HepG2 (cell line): ENCODE results near the gene VEGFA. TPM values are rescaled to one million over a fixed set of nuclear protein-coding genes. Genes with fewer than 3 reads are reported as not detected.
A peak's percentile ranks its signal among the peaks of the same experiment; 100 is the strongest.

Experiments
- BHLHE40 ChIP-seq: IDR thresholded peaks from 2 replicates; pipeline ENCODE4 v1.6.1; 2011; ENCODE audit warnings: low read length, improper control_type of control experiment
- CHD2 ChIP-seq: IDR thresholded peaks from 2 replicates; pipeline ENCODE4 v1.6.1; 2011; ENCODE audit warnings: low read depth, low read length, improper control_type of control experiment
- MZF1 ChIP-seq: sonication (generic); formaldehyde crosslinking; IDR thresholded peaks from 2 replicates; pipeline ENCODE4 v1.8.1; 2023; ENCODE audit warnings: mild to moderate bottlenecking, missing genetic modification reagents, borderline replicate concordance
- RAD21 ChIP-seq: fragments of 450-650 bp; formaldehyde crosslinking; IDR thresholded peaks from 2 replicates; pipeline ENCODE4 v1.5.0; 2020; ENCODE audit warnings: mild to moderate bottlenecking
- SALL1 ChIP-seq: sonication (generic); formaldehyde crosslinking; IDR thresholded peaks from 2 replicates; pipeline ENCODE4 v1.8.0; 2022; ENCODE audit warnings: mild to moderate bottlenecking, missing genetic modification reagents
- SOX5 ChIP-seq: IDR thresholded peaks from 2 replicates; pipeline ENCODE4 v1.6.1; 2016; ENCODE audit warnings: borderline replicate concordance
- SSRP1 ChIP-seq: IDR thresholded peaks from 2 replicates; pipeline ENCODE4 v1.6.1; 2016; ENCODE audit warnings: control low read depth
- ZNF749 ChIP-seq: sonication (generic); formaldehyde crosslinking; IDR thresholded peaks from 2 replicates; pipeline ENCODE4 v1.8.0; 2022; ENCODE audit warnings: mild to moderate bottlenecking, missing genetic modification reagents, moderate library complexity, borderline replicate concordance
- ZNF768 ChIP-seq: sonication (generic); formaldehyde crosslinking; IDR thresholded peaks from 2 replicates; pipeline ENCODE4 v1.4.0; 2020; ENCODE audit warnings: missing genetic modification reagents
- ZNF780A ChIP-seq: sonication (generic); formaldehyde crosslinking; IDR thresholded peaks from 2 replicates; pipeline ENCODE4 v1.8.0; 2022; ENCODE audit warnings: mild to moderate bottlenecking, missing genetic modification reagents, moderate library complexity
- polyA plus RNA-seq, 8 experiments: library from polyadenylated mRNA; depleted of rRNA in 3 of 8; stranded (reverse) in 7 of 8; unstranded in 1 of 8; fragments of >200 nt; fragmentation: Illumina TruSeq in 4 of 8; extraction: Trizol in 4 of 8; gene quantifications; 2 replicates each; pipeline versions ENCODE4 v1.2.1 to v1.2.3, GENCODE V29; 2011 to 2016; ENCODE audit warnings: low read depth in 4 of 8, missing spikeins in 1 of 8, mixed read lengths in 1 of 8; ENCODE audit not compliant: insufficient read depth in 1 of 8
- total RNA-seq, 5 experiments: library from RNA; depleted of rRNA; stranded (reverse); fragments of >200 nt; fragmentation: Illumina TruSeq; extraction: Trizol; gene quantifications; 2 replicates each; pipeline ENCODE4 v1.2.3, GENCODE V29; 2016; ENCODE audit warnings: low read depth in 1 of 5
- TF ChIP-seq, protein P1 (sequence below): sonication (generic); formaldehyde crosslinking; IDR thresholded peaks from 2 replicates; pipeline ENCODE4; 2020; ENCODE audit warnings: missing genetic modification reagents, mild to moderate bottlenecking, borderline replicate concordance
- TF ChIP-seq, protein P2 (sequence below): sonication (generic); formaldehyde crosslinking; IDR thresholded peaks from 2 replicates; pipeline ENCODE4 v1.8.1; 2023; ENCODE audit warnings: mild to moderate bottlenecking, moderate library complexity, missing genetic modification reagents
- TF ChIP-seq, protein P3 (sequence below): sonication (generic); formaldehyde crosslinking; IDR thresholded peaks from 2 replicates; pipeline ENCODE4 v1.4.0; 2020; ENCODE audit warnings: missing genetic modification reagents
- TF ChIP-seq, protein P4 (sequence below): sonication (generic); formaldehyde crosslinking; IDR thresholded peaks from 2 replicates; pipeline ENCODE4 v1.4.0; 2020; ENCODE audit warnings: mild to moderate bottlenecking, missing genetic modification reagents
- TF ChIP-seq, protein P5 (sequence below): sonication (generic); formaldehyde crosslinking; IDR thresholded peaks from 2 replicates; pipeline ENCODE4 v1.4.0; 2020; ENCODE audit warnings: missing genetic modification reagents, borderline replicate concordance

Gene VEGFA
- total and polyA plus RNA-seq, 2 of the 13 experiments (the other 11 are each of a cell fraction or from before 2014, with no cell fraction given) = 68.1 to 629 TPM

DNA sequence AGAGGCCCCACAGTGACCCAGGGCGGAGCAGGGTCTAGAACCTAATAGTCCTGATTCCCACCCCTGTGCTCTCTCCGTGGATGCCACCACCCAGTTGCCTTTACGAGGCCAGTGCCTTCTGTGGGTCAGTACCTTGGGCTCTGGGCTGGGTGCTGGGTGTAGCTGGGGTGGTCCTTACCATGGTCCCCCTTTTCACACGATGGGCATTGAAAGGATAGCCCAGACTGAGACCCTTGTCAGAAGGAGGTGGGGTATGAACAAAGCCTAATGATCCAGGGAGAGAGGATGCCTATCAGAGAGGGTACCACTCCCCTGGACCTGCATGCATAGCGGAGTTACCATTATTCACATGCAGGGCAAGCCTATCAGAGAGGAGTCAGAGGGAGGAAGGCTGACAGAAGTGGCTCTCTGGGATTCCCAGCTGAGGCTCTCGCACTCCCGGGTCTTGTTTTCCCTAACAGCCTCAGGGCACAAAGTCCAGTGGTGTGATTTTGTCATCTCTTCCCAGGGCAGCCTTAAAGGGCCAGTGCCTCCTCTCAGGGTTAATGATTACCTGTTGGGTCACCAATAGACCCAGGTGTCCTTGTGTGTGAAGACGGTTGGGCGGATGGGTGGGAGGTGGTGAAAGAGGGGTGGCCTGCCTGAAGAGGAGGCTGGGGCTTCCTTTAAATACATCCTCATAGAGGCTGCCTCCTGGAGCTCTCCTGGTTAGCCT lies 36.2 kb downstream of the VEGFA start (continued):
- TF ChIP-seq, protein P1, sequence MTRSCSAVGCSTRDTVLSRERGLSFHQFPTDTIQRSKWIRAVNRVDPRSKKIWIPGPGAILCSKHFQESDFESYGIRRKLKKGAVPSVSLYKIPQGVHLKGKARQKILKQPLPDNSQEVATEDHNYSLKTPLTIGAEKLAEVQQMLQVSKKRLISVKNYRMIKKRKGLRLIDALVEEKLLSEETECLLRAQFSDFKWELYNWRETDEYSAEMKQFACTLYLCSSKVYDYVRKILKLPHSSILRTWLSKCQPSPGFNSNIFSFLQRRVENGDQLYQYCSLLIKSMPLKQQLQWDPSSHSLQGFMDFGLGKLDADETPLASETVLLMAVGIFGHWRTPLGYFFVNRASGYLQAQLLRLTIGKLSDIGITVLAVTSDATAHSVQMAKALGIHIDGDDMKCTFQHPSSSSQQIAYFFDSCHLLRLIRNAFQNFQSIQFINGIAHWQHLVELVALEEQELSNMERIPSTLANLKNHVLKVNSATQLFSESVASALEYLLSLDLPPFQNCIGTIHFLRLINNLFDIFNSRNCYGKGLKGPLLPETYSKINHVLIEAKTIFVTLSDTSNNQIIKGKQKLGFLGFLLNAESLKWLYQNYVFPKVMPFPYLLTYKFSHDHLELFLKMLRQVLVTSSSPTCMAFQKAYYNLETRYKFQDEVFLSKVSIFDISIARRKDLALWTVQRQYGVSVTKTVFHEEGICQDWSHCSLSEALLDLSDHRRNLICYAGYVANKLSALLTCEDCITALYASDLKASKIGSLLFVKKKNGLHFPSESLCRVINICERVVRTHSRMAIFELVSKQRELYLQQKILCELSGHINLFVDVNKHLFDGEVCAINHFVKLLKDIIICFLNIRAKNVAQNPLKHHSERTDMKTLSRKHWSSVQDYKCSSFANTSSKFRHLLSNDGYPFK (CRISPR knock-in tag) = peak; percentile 24; the same call in 1 of the 2 replicates
- no peak for TF ChIP-seq BHLHE40
- TF ChIP-seq, protein P2, sequence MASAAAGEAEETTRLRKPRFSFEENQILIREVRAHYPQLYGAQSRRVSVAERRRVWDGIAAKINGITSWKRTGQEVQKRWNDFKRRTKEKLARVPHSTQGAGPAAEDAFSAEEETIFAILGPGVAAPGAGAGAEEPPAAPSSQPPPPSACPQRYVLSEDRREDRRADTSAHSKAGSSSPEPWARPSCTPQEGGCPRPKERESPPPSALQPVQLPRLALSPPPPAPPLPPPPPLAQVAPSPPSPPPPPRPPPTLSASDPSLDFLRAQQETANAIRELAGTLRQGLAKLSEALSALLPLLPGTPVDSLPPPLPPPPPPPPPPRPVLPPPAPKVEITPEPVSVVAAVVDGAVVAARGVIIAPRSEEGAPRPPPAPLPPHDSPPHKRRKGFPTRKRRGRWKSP = peak; percentile 71; the same call in 1 of the 2 replicates
- TF ChIP-seq, protein P3, sequence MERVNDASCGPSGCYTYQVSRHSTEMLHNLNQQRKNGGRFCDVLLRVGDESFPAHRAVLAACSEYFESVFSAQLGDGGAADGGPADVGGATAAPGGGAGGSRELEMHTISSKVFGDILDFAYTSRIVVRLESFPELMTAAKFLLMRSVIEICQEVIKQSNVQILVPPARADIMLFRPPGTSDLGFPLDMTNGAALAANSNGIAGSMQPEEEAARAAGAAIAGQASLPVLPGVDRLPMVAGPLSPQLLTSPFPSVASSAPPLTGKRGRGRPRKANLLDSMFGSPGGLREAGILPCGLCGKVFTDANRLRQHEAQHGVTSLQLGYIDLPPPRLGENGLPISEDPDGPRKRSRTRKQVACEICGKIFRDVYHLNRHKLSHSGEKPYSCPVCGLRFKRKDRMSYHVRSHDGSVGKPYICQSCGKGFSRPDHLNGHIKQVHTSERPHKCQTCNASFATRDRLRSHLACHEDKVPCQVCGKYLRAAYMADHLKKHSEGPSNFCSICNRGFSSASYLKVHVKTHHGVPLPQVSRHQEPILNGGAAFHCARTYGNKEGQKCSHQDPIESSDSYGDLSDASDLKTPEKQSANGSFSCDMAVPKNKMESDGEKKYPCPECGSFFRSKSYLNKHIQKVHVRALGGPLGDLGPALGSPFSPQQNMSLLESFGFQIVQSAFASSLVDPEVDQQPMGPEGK (CRISPR knock-in tag) = peak; percentile 81
- no peak for TF ChIP-seq CHD2
- no peak for TF ChIP-seq MZF1 (CRISPR knock-in tag)
- TF ChIP-seq, protein P4, sequence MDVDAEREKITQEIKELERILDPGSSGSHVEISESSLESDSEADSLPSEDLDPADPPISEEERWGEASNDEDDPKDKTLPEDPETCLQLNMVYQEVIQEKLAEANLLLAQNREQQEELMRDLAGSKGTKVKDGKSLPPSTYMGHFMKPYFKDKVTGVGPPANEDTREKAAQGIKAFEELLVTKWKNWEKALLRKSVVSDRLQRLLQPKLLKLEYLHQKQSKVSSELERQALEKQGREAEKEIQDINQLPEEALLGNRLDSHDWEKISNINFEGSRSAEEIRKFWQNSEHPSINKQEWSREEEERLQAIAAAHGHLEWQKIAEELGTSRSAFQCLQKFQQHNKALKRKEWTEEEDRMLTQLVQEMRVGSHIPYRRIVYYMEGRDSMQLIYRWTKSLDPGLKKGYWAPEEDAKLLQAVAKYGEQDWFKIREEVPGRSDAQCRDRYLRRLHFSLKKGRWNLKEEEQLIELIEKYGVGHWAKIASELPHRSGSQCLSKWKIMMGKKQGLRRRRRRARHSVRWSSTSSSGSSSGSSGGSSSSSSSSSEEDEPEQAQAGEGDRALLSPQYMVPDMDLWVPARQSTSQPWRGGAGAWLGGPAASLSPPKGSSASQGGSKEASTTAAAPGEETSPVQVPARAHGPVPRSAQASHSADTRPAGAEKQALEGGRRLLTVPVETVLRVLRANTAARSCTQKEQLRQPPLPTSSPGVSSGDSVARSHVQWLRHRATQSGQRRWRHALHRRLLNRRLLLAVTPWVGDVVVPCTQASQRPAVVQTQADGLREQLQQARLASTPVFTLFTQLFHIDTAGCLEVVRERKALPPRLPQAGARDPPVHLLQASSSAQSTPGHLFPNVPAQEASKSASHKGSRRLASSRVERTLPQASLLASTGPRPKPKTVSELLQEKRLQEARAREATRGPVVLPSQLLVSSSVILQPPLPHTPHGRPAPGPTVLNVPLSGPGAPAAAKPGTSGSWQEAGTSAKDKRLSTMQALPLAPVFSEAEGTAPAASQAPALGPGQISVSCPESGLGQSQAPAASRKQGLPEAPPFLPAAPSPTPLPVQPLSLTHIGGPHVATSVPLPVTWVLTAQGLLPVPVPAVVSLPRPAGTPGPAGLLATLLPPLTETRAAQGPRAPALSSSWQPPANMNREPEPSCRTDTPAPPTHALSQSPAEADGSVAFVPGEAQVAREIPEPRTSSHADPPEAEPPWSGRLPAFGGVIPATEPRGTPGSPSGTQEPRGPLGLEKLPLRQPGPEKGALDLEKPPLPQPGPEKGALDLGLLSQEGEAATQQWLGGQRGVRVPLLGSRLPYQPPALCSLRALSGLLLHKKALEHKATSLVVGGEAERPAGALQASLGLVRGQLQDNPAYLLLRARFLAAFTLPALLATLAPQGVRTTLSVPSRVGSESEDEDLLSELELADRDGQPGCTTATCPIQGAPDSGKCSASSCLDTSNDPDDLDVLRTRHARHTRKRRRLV (CRISPR knock-in tag) = no peak
- TF ChIP-seq, protein P5, sequence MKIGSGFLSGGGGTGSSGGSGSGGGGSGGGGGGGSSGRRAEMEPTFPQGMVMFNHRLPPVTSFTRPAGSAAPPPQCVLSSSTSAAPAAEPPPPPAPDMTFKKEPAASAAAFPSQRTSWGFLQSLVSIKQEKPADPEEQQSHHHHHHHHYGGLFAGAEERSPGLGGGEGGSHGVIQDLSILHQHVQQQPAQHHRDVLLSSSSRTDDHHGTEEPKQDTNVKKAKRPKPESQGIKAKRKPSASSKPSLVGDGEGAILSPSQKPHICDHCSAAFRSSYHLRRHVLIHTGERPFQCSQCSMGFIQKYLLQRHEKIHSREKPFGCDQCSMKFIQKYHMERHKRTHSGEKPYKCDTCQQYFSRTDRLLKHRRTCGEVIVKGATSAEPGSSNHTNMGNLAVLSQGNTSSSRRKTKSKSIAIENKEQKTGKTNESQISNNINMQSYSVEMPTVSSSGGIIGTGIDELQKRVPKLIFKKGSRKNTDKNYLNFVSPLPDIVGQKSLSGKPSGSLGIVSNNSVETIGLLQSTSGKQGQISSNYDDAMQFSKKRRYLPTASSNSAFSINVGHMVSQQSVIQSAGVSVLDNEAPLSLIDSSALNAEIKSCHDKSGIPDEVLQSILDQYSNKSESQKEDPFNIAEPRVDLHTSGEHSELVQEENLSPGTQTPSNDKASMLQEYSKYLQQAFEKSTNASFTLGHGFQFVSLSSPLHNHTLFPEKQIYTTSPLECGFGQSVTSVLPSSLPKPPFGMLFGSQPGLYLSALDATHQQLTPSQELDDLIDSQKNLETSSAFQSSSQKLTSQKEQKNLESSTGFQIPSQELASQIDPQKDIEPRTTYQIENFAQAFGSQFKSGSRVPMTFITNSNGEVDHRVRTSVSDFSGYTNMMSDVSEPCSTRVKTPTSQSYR (CRISPR knock-in tag) = peak; percentile 49; the same call in 1 of the 2 replicates
- peak; percentile 83 for TF ChIP-seq SALL1 (CRISPR knock-in tag)
- peak; percentile 81 for TF ChIP-seq SOX5 (CRISPR knock-in tag)
- peak; percentile 27; the same call in 1 of the 2 replicates for TF ChIP-seq RAD21 (CRISPR knock-in tag)
- TF ChIP-seq SSRP1 = no peak
- no peak for TF ChIP-seq ZNF780A (CRISPR knock-in tag)
- TF ChIP-seq ZNF768 (CRISPR knock-in tag) = no peak
- no peak for TF ChIP-seq ZNF749 (CRISPR knock-in tag)
